Stimulated activated CD4-positive, alpha-beta T cell treated with anti-CD3 and anti-CD28 coated beads, TNF-alpha, amount 100 ng/mL, for 1 hour (primary cell): Measurements from ENCODE around the gene GALNT14.

Experiments
- DNase-seq, 3 donors: peaks; one replicate each; pipeline ENCODE4 v3.0.0-alpha.2; 2020; ENCODE audit warnings: low read depth in 3 of 3, low spot score in 1 of 3

GALNT14 gene

DNA sequence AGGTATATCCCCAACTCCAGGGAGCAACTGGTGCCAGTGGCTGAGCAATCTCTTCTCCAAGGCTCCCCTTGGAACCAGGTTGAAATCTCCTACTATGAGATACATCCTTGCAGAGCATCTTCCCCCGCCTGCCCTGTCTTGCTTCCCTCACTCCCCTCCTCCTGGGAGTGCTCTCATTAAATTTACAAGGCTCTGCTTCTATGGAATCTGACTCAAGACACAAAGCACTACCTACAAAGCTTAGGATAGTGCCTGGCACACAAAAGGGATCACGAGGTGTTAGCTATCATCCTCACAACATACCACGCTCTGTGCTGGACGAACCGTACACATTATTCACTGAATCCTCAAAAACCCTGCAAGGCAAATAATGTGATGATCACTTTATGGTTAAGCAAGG is 121.6 kb downstream of the GALNT14 start:
- DNase-seq, result no peak

DNA sequence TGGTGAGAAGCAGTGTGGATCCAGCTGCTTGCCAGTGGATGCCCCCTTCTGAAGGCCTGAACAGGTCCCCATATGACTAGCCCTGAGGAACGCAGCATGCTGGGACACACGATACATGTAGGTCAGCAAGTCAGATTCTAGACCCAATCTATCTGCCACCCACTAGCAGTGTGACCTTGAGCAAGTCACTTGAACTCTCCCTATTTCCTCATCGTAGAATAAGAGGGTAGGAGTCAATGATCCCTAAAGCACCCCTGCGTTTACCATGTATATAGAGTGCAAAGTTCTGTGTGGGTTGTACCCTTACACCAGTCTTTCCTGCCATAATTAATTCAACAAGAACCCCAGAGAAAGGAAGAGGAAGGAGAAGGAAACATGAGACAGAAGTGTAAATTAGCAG is 123.7 kb downstream of the GALNT14 start:
- no peak for DNase-seq

DNA sequence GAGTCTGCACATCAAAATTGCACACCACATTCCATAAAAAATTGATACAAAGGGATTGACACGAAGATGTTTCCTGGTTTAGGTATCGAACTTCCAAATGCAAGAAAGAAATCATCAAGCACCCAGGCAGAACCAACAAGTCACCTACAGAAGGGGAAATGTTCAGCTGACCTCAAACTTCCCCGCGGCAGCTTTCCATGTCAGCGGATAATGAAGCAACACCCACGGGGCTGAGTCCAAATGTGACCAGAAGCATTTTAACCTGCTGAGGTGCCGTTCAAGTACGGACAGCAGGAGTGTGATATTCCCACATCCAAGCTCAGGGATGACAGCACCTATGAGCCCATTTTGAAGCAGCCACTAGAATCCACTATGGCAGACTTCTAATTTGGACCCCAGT is 124.9 kb downstream of the GALNT14 start:
- DNase-seq, result no peak

DNA sequence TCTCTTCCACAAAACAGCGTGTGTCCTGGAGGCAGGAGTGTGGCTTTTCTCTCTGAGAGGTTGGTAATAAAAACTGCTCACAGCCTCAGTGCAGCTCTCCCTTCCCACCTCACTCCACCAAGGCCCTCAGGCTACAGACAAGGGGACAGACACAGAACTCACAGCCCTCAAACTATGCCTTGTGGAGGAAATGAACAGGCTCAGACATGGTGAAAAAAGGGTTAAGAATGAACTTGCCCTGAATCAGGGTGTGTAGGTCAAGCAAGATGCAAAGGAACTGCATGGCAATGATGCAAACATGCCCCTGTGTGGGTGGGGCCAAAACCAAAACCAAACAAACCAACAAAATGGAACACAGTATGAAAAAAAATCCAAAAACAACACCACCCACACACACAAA is 125.8 kb downstream of the GALNT14 start:
- DNase-seq, result no peak

DNA sequence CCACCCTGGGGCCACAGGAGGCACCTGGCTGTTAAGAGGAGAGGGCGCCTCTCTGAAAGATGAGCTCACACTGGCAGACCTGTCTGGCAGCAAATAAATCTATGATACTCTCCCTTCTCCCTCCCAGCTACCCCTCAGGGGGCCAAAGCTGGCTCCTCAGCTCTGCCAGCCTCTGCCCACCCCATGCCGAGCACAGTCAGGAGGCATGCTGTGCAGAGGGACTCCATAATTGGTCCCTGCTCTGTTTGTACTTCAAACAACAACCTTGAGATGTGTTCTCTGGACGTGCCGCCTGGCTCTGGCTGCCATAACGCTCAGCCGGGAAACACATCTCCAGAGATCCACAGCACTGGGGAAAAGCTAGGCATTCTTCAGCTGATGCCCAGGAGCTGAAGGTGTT is 126.7 kb downstream of the GALNT14 start:
- DNase-seq, result no peak

DNA sequence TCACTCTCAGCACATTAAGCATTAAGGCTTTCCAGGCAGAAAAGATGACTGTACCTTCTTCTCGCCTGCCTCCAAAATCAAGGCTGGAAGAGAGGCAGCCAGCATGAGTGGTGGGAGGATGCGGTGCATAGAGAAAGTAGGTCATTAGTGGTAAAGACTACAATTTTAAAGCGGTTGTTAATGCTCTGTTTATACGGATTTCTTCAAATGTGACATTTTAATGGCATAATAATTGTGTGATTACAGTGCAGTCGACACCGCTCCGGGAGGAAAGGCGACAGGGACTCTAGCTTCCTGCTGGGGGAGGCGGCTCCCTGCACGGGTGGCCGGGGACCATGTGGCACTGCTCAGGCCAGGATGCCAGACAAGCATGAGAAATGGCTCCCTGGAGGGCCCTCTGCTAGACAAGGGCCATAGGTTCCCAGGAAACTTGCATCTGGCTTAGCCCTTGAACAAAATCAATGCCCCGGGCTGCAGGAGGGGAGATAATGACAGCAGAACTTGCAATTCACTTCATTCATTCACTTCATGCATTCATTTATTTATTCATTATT is 129.6 kb downstream of the GALNT14 start:
- DNase-seq, result no peak

DNA sequence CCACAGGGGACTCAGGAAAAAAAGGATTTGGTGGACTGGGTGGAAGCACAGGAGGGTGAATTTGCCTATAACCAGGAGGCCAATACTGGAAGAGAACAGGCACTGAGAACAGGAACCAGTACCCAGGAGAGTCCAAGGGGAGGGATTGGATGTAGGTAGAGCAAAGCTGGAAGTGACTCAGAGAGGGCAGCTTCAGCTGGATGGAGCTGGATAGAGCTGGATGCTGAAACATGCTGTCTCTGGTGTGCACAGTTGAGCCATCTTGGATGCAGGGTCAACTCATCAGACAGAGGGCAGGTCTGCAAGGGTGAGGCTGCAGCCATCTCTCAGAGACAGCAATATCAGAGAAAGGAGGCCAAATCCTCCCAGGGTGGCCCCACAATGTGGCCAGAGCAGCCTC is 134.0 kb downstream of the GALNT14 start:
- DNase-seq, result no peak

DNA sequence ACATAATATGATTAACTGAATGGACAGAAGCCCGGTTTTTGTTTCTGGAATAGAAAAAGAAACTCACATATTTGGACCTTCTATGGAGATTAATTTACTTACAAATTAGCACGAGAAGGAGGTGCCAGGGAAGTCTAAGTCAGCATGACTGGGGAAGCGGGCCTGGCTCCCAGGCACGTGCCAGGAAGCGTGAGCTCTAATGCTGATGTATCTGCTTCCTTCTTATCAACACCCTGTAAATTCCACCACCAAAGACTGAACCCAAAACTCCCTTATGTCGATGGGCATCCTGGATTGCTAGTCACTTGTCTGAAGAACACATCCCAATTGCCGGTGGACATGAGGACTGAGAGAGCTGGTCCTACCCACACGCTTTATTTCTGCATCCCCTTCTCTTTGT is 134.5 kb downstream of the GALNT14 start:
- DNase-seq, result no peak

DNA sequence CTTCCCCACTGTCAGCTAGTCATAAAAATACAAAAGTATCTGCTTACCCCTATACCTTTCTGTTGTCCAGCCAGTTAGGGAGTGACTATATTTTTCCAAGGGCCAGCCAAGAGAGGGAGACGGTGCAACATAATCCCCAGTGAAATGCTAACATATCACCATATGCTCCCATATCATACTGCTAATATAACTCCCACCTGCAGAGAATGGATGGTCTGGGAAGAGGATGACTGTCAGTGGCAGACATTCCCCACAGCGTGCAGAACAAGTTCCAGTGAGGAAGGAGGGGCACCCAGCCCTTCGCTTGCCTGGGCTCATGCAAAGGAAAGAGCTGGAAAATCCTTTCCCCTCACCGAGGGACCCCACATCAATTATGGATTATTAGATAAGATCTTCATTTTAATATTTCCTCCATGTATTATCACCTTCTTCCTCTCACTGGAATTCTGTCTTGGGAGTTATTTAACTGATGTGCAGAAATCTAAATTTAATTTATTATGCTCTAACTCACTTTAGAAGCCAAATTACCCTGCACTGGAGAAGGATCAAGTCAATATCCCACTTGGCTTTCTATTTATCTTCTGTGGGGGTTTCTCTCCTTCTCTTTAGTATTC is 135.6 kb downstream of the GALNT14 start:
- no peak for DNase-seq

DNA sequence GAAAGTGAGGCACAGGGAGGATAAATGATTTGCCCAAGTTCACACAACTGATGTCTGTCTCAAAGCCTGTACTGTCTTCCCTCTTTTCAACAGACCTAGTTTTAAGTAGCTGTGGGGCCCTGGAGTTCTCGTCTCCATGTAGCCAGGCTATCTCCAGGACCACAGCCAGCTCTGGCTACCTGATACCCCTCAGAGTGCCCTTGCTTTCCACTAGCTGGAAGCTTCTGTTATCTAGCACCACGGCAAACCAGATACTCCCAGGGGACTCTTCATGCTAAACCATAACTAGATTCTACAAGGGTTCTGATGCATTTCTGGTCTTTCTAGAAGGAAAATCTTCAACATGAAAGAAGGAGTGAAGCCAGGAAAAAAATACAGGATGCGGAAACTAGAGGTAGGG is 137.3 kb downstream of the GALNT14 start:
- no peak for DNase-seq

DNA sequence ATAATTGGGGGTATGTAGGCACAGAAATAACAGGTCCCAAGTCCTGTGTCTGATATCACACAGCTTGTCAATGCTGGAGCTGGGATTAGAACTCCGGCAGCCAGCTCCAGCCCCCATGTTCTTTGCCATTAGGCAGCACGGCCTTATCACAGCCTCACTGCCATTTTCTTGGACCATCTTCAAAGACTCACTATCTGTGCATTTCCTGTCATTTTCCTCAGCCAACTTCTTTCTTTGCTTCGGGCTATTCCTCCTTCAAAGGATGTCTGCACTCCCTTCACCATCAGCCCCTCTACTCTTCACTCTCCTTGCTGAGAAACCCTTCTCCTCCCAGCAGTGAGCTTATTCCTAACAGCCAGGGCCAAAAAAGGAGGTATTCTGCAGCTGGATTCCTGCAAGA is 139.6 kb downstream of the GALNT14 start:
- no peak for DNase-seq

DNA sequence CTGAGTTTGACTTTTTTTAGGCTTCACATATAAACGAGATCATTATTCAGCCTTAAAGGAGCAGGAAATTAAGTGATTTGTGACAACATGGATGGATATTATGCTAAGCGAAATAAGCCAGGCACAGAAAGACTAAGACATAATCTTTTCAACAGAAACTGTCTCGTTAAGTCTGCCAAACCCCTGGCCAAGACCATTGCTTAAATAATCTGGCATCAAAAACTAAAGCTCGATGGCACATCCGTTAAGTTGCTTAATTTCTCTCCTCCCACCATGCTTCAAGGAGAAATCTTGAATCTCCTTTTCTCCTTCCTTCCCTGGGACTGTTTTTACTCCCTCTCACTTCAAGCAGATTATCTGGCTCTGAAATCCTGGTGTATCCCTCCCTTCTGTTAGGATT is 140.3 kb downstream of the GALNT14 start:
- DNase-seq, result no peak

DNA sequence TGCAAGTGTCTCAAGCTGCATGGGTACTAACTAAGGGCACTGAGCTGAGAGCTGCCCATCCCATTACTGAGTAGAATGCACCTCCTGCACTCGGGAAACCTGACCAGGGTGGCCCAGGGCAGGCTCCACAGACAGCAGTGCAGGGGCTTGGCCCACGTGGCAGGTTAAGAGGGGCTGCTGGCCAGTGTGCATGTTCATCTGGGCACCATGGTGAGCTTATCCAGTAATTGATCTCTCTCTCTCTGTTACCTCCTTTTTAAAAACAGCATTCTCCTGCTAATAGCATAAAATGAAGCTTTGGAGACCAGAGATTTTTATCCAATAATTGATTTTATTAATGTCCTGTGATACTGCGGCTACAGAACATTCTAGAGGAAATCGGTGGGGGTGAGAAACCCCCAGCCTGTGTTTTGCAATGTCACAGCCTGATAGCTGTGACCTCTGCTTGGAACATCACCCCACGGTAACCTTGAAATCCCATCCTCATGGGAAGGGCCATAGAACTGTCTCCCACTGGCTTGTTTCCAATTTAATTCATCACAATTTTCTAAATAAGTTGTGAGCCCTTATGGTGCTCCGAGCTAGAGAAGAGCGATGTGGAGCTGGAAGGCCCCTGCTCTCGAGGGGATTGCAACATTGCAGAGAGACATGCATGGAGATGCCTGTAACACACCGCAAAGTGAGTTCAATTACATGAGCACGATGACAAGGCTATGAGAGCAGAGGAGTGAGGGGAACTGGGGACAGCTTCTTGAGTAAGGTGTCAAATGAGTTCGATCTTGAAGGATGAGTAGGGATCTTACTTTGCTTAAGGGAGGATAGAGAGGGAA is 143.8 kb downstream of the GALNT14 start:
- DNase-seq, result no peak

DNA sequence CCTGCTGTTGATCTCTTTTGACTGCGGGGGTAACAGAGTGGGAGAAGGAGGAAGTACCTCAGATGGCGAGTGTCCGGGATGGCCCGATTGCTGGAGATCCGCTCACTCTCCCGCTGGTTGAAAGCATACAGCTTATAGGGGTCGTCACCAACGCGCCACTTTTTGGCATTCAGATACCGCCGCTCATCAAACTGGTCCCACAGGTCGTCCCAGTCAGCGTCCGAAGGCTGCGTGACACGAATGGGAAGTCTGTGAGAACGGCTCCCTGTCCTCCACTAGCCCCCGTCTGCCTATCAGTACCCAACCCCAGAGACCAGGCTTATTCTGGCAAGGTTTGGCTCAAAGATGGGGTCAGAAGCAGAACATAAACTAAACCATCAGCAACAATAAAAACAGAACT is 145.5 kb downstream of the GALNT14 start:
- no peak for DNase-seq

DNA sequence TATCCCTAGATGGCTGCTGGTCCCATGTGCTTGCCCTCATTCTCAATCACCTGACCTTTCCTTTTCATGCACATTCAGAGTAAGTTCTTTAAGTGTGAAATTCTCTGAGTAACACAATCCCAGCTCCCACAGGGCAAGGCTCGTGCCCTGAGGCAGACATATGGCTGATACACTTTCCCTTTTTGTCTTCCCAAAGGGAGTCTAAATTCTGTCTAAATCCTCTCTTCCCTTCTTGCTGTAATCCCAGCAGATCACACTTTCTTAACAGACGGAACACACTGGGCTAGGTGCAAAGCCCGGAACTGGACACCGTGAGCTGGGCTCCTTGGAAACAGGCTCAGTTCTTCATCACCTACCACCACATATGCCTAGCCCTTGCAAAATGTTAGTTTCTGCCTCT is 147.6 kb downstream of the GALNT14 start:
- DNase-seq, result no peak

DNA sequence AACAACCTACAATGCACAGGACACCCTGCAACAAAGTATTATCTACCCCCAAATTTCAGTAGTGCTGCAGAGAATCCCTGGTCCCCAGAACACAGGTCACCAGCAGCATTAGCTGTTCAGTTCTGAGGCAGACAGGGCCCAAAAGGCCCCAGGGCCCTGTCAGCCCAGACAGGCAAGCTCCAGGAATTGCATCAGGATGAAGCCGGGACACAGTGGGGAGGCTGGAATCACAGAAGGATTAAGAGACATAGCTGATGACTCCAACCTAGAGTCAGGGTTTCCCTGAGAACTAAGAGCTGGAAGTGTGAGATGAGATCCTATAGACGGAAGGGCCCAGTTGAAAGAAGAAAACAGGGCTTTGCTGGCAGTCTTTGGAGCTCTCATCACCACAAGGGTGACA is 148.1 kb downstream of the GALNT14 start:
- DNase-seq, result no peak

DNA sequence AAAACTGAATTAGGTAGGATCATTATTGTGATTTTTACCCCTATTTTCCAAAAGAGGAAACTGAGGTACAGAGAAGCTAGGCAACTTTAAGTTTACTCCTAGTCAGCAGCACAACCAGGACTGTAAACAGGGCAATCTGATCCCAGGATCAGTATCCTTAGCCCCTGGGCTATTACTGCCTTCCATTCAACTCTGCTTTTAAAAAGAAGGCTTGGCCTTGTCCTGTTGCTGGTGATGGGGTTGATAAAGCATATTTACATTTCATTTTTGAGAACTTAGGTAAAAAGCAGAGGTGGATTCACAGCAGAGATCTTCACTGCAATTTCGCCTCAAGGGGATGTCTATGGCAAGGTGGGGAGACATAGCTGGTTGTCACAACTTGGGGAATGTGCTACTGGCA is 148.5 kb downstream of the GALNT14 start:
- DNase-seq, result no peak

DNA sequence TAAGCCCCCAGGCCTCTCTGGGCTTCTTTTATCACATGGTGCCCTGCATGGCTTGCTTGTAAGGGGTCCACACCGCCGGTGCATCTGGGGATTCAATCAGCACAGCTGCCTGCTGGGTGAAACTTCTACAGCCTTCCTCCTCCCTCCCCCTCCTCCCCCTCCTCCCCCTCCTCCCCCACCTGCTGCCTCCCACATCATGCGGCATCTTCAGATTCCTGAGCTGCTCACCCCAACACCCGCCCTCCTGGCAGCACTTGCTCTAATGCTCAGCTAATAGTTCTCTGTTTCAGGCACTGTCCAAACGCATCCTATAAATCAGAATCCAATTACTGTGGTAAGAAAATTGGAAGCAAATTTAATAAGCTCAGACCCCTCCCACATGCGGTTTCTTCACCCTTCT is 150.7 kb downstream of the GALNT14 start:
- no peak for DNase-seq

DNA sequence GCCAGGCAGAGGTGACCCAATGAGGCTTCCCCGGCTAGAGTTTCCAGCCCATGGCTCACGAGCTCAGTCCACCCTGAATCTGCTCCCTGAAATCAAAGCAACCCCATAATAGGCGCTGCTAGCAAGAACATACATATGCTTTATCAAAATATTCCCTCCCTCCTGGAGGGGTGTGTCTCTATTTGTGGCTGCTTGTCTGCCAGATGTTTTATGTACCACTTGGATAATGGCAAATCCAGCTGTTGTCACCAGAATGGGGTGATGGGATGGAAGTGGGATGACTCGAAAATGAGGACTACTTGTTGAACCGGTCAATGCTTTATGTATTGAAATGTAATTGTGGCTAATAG is 152.0 kb downstream of the GALNT14 start:
- no peak for DNase-seq

DNA sequence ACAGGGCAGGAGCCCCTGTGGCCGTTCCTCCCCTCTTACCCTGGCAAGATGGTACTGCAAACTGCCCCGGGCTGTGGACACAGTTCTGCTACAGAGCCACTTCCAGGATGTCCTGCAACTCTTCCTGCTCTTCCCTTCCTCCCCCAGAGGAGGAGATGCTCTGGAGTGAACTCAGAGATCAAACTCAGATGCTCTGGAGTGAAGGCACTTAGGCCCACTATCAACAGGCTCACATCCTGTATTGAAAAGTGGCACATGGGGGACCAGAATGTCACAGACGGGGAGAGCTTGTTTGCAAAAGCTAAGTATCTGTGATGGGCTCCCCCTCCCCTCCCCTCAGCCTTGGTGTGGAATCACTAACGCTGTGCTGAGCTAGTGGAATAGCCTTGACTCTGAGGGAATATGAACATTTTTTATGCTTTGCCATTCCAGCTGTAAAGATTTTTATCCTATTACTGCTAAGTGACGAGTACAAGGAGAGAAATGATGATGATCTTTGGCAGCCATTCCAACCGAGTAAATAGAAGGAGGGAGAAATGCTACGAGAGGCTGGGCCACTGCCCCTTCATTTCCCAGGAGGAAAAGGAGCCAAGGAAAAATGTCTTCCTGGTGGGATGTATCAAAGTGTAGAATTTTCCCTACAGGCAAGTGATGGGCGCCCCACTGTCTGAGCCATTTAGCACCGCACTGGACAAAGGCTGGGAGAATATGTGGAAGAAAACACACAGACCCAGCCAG is 152.6 kb downstream of the GALNT14 start:
- DNase-seq, result no peak

DNA sequence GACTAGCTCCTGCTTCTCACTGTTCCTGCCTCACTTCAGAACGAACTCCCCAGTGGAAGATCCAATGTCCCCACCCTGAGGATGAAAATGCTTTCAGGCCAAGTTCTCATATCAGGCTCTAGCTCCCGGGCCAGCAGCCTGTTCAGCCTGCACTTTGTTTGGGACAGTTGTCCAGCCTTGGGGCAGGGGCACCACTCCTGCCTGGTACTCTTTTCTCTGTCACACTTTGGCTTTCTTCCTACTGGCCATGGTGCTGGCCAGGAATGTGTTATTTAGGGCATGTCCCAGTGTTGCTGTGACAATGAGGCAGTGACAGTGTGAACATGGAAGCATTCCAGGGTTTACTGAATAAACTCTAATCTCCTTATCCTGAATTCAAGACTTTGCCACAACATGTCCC is 154.1 kb downstream of the GALNT14 start:
- DNase-seq, result no peak

DNA sequence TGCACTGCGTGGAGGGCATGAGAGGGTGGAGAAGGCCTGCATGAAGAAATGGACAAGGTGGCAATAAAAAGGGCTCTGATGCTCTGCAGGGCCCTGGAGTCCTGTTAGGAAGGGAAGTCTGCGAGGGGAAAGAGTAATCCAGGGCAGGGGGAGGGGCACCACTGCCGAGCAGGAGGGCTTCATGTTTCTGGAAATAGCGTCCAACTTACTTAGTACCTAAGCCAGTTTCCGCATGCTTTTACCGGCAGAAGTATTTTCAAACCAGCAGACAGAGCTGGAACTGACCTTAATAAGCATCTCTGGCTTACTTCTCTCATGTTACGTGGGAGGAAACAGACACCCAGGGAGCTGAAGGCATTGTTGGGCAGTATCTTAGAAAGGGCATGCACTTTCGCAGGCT is 156.7 kb downstream of the GALNT14 start:
- DNase-seq, result no peak
